ENCODE data around the gene SPEF2.

- TF ChIP-seq CTCF (IDR thresholded peaks at IDR 0.05; ENCODE audit: poor library complexity) (no peak), EZH2phosphoT487 (IDR thresholded peaks at IDR 0.05; ENCODE audit: low read depth, severe bottlenecking, unreplicated experiment) (no peak)
Observed at GRCh38 chr5:35656721-35657120, 39.1 kb downstream of the SPEF2 start.
